Measurements from ENCODE around the gene ZNF648. TPM values are rescaled to one million over a fixed set of nuclear protein-coding genes. Genes with fewer than 3 reads are reported as not detected.
"Not testable (repeated sequence)": the region's sequence is repeated elsewhere in the genome, so short reads cannot be mapped to it uniquely, and the experiment has no call there.

Gene ZNF648
- polyA plus RNA-seq, 2 of the 4 experiments (the other 2 are of a cell fraction) = not detected

GRCh38 chr1:182095946-182096345 lies 34.4 kb upstream of the ZNF648 start:
- no peaks in the 10 kb centered on the region for H3K4me1 ChIP-seq
- ChIA-PET CTCF (interaction anchor here (0.6 to 2.3 kb wide), 2 partner anchors 47 to 1579 kb away, joined by 4 to 8 read pairs; no protein-coding TSS in a partner anchor), POLR2A (no interaction called here)
- no peak for DNase-seq (ENCODE audit: low read depth in 1 of 2, low spot score in 1 of 2)
- TF ChIP-seq BHLHE40 (IDR thresholded peaks at IDR 0.05; ENCODE audit: low read depth, low read length) (no peak), HOXB13 (CRISPR knock-in tag; IDR thresholded peaks at IDR 0.05; ENCODE audit: low read depth) (no peak), CBX8 (IDR thresholded peaks at IDR 0.05) (no peak), RNF2 (IDR thresholded peaks at IDR 0.05; ENCODE audit: borderline replicate concordance, low read depth) (no peak), REST (IDR thresholded peaks at IDR 0.05) (no peak), HOXB5 (CRISPR knock-in tag; IDR thresholded peaks at IDR 0.05) (no peak), RCOR1 (IDR thresholded peaks at IDR 0.05; ENCODE audit: low read depth, low read length) (no peak), RARB (CRISPR knock-in tag; IDR thresholded peaks at IDR 0.05) (no peak), NPAS2 (CRISPR knock-in tag; IDR thresholded peaks at IDR 0.05; ENCODE audit: borderline replicate concordance) (no peak), BCL3 (IDR thresholded peaks at IDR 0.05) (no peak), EHMT2 (IDR thresholded peaks at IDR 0.05; ENCODE audit: low read depth) (no peak), HES2 (IDR thresholded peaks at IDR 0.05) (no peak), MAZ (IDR thresholded peaks at IDR 0.05; ENCODE audit: borderline replicate concordance, low read depth, low read length) (no peak), USF2 (IDR thresholded peaks at IDR 0.05) (no peak), PHF8 (IDR thresholded peaks at IDR 0.05; ENCODE audit: borderline replicate concordance, low read depth) (no peak), NR3C1 (IDR thresholded peaks at IDR 0.05) (no peak), JUNB (IDR thresholded peaks at IDR 0.05) (no peak), PBX3 (IDR thresholded peaks at IDR 0.05) (no peak), ESRRA (IDR thresholded peaks at IDR 0.05; ENCODE audit: borderline replicate concordance, low read length) (no peak)
- H3K9me3 ChIP-seq = peaks cover 4% of the 10 kb centered on the region; the same call in 1 of the 3 replicates
- no peak for FAIRE-seq
- WGBS (ENCODE audit: missing lambda C conversion rate) = 43% methylated on average over 2 of the region's 2 CpGs
- H3K27ac ChIP-seq = no peak overlapping the region
- H3K4me2 ChIP-seq = no peak overlapping the region
- ATAC-seq = no peak
- H3K4me3 ChIP-seq = no peak overlapping the region

GRCh38 chr1:182094514-182095005 lies 33.0 kb upstream of the ZNF648 start:
- POLR2A ChIA-PET = interaction anchor here (0.6 kb wide), 1 partner anchor 35 kb away, joined by 3 read pairs; no protein-coding TSS in a partner anchor
- H3K4me1 ChIP-seq; H3K4me2 ChIP-seq; DNase-seq (ENCODE audit: low read depth in 1 of 2, low spot score in 1 of 2); H3K27ac ChIP-seq; ATAC-seq; H3K4me3 ChIP-seq; H3K9me3 ChIP-seq; FAIRE-seq: not testable (repeated sequence)
- 45% methylated on average over 5 of the region's 5 CpGs for WGBS (ENCODE audit: missing lambda C conversion rate)
- CTCF ChIA-PET = interaction anchor here (0.9 to 2.3 kb wide), 4 partner anchors 9 to 302 kb away, joined by 3 to 8 read pairs (median 5); no protein-coding TSS in a partner anchor
